D341Med (cell line): Measurements from ENCODE around the gene DERL3.

Experiments
- DNase-seq: peaks from one replicate; pipeline ENCODE4 v3.0.0; 2012; ENCODE audit warnings: low spot score

Gene DERL3

DNA sequence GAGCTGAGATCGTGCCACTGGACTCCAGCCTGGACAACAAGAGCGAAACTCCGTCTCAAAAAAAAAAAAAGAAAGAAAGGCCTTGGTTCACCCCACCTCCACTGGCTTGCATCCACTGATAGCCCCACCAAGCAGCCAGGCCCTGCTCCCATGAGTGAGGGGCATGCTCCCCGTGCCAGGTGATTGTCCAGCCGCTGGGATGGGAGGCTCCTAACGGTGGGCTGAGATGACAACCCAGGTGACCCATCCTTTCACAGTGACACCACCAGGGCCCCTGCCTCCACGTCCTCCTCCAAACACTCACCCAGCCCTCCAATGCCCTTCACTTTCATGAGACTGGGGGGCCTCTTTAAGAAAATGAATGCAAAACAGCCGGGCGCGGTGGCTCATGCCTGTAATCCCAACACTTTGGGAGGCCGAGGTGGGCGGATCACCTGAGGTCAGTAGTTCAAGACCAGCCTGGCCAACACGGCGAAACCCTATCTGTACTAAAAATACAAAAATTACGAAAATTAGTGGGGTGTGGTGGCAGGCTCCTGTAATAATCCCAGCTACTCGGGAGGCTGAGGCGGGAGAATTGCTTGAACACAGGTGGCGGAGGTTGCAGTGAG is 8.6 kb upstream of the DERL3 start:
- DNase-seq: no peak

DNA sequence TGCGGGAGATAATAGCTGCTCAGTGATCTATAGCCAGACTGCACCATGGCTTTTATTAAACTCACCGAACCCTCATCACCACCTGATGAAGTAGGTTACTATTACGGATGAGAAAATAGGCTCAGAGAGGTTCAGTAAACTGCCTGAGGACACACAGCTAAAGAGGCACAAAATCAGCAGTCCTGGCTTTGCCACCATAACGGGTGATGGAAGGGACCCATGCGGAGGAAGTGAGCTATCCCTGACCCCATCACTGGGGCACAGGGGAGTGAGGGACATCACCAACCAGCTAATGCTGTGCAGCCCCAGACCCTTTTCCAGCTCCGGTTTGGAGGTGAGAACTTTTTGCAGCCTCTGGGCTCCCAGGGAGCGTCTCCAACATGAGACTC is 7.3 kb upstream of the DERL3 start:
- DNase-seq: no peak

DNA sequence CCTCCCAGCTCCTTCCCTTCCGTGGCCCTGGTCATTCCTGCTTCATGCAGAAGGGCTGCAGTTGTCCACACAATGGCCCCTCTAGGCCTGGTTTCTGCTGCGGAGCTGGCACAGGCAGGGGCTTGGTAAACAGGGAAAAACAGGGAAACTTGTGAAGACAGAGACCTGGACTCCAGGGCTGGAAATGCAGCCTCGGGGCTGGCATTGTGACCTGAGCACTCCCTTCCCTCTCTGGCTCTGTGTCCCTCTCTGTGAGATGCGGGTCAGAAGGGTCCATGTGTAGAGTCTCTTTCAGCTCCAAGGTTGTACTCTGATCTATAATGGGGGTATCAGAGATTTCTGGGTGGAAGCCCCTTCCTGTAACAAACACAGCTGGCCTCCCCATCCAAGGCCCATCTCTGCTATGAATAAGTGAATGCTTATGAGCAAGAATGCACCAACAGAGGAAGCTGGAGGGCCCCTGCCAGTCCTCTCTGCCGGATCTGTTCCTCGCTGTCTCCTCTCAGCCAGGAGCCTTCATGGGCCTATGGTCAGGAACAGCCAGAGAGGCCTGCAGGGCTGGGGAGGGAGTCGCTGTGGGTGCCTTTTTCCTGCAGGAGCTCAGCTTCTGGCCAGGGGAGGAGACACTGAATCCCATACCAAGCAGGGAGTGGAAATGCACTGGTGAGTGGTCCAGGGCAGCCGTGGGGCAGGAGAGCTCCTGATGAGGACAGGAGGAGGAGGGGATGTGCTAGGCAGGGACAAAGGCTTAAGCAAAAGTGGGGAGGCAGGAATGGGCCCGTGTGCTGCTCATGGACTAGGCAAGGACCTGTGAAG is 6.7 kb upstream of the DERL3 start:
- no peak for DNase-seq

DNA sequence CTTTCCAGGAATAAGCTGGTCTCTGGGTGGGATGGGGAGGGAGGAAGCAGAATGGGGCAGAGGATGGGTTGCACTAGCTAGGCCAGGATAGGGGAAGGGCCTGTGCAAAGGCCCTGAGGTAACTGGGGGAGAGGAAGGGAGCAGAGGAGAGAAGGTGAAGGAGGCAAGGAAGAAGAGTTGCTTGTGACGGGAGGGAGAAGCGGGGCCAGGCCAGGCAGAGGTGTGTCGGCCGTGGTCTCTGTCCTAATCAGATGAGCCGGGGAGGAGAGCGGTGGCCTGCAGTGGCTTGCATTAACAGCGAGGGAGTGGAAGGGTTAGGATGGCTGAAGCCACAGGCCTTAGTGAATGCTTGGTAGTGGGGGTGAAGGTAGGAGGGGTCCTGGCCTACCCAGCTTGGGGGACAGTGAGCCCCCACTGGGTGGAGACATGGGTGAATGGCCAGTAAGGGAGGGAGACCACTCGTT is 6.0 kb upstream of the DERL3 start:
- DNase-seq: no peak

DNA sequence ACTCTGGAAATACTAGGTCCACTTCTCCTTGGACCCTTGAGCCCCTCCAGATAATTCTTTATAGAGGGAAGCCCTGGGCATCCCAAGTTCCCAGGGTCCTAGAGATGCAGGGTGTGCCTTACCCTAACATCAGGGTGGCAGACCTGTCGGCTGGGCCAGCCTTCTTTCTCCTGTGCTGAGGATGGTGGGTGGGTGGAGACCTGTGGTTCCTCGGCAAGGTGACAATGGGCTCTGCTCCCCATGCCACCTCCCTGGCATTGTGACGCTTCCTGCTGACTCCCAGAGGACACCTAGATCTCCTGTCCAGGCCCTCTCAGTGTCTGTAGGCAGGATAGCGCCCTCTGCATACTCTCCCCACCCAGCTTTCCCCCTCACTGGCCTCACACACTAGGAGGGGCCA is 3.8 kb upstream of the DERL3 start:
- no peak for DNase-seq

DNA sequence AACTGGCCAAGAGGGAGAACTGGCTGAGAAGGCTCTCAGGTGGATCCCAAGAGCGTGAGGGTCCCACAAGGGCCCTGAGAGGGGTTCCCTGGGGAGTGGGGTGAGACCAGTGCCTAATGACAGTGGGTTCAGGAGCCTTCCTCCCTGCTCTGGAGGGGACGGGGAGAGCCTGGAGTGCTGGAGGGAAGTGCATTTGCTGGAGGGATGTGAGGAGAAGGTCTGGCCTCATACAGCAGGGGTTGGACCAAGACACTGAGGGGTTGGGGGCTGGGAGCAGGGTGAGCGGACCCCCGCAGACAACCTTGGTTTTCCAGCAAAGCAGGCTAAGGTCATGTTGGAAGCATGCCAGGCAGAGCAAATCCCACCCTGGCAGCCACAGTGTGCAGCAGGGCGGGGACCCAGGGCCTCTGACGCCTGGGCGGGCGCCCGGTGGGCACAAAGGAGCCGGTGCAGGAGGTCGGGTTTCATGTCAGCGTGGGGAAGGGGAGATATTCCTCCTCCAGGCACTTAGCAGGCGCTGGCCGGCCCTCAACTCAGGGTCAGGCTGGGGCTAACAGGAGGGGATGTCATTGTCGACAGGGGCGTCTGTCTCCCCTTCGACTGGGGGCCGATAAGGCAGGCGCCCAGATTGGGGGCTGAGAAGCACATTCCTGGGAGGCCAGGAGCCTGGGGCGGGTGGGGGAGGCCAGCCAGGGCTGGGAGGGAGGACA is 3.1 kb upstream of the DERL3 start:
- DNase-seq: no peak

DNA sequence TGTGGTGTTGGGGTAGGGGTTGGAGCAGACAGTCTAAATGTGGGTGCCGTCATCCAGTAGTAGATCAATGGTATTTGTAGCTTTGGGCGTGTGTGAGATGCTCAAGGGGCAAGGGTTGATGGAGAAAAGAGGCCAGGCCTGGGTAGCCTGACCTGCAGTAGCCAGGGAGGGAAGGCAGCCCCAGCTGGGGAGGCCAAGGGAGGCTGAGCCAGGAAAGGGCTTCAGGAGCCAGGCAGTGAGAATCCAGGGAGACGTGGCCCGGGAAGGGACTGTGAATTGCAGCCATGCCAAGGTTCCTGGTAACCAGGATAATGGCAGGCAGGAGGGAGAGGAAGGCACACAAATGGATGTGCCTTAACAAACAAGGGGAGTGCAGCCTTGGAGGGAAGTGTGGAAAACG is 2.5 kb upstream of the DERL3 start:
- DNase-seq: no peak

DNA sequence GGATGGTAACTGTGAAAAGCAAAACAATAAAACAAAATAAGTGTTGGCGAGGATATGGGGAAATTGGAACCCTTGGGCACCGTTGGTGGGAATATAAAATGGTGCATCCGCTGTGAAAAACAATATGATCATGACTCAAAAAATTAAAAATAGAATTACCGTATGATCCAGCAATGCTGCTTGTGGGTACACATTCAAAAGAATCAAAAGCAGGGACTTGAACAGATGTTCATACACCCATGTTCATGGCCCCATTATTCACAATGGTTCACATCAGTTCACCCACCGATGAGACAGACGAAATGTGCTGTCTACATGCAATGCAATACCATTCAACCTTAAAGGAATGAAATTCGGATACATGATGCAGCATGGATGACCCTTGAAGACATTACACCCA is 1.2 kb upstream of the DERL3 start:
- DNase-seq: no peak

DNA sequence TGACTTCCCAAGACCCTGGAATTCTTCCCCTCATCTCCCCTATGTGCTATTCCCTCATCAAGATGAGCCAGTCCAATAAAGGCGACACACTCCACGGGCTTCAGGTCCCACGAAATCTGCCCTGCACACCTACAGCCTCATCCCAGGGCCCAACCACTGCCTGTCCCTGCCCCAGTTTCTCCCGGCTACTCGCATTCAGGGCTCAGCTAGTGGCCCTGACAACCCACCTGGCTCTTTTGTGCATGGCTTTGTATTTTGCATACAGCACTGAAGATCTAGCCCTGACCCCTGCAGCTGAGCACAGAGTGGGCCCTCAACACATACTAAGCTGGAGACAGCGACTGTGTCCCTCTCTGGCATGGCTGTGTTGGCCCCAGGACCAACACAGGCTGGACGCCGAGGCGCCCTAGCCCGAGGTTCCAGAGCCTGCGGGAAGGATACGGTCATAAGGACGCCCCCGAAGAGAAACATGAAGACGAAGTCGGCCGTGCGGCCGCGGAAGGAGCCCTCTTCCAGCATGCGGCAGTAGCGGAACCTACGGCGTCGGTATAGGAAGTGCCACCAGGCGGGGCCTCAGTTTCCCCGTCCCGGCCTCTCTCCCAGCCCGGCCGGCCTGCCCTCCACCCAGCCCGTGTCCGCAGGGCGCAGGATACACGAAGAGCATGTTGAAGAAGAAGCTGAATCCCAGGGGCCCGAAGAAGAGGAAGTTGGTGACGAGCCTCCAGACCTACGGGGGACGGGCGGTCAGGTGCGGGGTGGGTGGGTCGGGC is 710 bp downstream of the DERL3 start:
- DNase-seq: no peak

DNA sequence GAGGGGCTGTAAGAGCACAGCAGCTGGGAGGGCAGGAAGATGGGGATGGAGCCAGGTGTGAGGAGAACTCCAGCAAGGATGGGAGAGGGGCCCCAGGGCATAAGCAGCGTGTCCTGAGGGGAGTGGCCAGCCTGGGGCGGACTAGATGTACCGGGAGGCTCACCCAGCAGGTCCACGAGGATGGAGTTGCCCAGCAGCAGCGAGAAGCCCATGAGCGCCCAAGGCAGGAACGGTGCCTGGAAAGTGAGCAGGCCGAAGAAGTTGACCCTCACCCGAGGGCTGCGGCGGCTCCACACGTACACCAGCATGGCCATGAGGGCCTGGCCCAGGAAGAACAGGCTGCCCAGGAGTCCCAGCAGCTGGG is 1.3 kb downstream of the DERL3 start:
- DNase-seq: no peak

DNA sequence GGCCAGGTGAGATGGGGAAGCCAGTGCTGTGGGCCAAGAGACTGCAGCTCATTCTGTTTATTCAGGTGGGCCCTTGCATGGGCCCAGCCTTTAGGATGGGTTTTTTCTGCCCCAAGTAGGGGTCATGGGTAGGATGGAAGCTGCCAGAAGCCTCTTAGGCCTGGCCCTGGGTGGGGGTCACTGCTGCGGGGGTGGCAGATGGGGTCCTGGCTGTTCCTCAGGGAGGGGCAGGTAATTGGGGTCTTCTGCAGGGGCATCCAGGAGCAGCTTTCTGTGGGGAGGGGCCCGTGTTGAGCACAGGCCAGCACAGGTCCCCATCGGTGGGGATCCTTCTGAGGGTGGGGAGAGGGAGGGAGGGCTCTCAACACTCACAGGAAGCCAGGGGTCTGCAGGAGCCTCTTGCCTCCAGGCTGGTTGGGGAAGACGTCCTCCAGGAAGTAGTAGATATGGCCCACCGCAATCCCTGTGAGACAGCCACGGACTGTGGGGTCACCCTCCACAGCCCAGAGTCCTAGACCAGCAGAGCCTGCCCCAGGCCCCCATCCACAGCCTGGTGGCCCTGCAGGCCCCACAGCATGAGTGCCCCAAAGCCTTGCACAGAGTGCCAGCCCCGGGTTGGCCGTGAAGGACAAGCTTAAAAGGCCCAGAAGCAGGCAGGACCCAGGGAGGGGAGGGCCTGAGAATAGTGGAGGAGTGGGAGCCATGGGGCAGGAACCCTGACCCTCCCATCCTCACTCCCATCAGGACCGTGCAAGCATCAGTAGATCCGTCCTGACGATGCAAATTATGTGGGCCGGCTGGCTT is 1.9 kb downstream of the DERL3 start:
- DNase-seq: no peak

DNA sequence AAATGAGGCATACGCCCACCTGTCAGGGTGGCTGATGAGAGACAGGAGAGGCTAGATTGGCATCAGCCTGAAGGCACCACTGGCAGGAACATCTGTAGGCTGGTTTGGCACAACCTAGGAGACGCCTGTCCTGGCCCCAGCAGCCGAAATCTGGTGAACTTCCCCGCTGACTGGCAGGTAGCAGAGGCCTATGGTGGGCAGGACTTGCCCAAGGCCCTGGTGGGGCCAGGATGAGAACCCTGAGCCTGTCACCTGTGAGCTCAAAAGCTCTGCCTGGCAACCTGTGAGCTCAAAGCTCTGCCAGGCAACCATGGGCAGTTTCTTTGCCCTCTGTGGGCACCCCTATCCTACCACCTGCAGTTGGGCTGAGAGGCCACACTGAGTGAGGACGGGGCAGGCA is 2.5 kb downstream of the DERL3 start:
- peak; percentile 20 for DNase-seq

DNA sequence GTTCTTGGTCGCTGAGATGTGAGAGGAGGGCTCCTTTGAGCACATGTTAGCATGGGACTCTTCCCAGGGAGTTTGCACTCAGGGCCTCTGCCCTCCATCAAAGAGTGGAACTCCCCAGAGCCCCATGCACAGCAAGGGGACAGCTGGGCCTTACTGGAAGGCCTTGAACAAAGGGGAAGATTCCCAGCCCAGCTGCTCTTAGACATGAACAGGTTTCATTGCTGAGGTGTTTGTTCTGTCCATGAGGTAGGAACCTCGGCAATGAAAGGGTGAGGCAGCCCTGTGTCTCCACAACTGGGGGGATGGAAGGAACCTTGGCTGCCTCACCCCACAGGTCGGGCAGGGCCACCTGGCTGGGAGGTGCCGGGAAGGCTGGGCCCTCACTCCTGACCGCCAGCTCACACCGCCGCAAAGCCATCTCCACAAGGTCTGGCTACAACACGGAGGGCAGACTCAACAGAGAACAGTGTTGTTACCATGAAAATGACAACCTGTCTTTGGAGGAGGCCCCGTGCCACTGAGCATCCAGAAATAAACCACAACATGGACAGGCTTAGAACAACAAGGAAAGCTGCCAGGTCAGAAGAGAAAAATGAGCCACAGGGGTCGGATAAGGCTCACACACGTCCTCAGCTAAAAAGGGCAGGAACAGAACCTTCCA is 3.2 kb downstream of the DERL3 start:
- DNase-seq: peak; percentile 16

DNA sequence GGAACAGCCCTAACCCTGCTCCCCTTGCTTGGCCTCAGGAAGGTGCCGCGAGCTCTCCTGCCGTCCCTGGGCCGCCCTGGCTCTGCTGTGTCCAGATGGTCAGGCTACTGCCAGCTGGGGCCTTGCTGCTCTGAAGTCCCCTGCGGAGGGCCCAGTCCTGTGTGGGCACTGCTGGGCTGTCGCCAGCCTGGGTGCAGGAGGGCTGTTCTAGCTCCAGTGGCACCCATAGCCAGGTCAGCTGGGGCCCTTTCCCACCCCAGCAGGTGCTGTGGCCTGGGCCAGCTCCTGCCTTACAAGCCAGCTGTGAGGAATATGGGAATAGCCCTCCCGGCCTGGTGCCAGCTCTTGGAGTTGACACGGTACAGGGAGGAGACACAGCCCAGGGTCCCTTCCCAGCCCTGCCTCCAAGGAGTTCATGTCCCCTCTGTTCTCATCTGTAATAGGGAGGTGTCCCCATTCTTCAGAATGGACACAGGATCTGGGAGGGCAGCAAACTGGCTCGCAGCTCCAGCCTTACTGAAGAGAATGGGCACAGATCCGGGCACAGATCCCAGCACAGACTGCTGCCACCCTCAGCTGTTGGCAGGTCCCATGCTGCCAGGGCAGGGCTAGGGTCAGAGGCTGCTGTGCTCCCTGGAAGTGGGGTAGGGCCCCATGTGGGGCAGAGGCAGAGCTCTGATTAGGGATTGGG is 3.9 kb downstream of the DERL3 start:
- peak; percentile 13 for DNase-seq

DNA sequence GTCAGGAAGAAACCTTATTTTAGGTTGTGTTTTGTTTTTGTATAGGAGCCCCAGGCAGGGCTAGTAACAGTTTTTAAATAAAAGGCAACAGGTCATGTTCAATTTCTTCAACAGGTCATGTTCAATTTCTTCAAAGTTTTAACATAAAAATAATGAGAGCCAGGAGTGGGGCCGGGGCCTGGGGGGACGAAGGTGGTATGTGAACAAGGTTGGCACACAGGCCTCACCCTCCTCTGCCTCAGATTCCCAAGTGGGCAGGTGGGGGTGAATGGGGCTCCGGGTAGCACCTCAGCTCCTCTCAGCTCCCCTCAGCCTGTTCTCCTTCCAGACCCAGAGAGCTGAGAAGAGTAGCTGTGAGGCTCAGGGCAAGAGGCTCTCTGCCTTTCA is 4.4 kb downstream of the DERL3 start:
- no peak for DNase-seq

DNA sequence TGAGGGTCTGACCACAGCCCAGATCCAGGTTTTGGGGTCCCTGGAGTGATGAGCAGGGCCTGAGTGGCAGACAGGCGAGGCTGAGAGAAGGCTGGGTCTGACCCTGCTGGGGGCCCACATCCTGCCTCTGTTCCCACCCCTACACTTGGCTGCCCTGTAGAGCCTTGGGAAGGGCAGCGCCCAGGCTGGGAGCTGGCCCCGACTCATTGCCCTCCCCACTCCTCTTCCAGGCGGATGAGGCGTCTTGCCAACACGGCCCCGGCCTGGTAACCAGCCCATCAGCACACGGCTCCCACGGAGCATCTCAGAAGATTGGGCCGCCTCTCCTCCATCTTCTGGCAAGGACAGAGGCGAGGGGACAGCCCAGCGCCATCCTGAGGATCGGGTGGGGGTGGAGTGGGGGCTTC is 4.9 kb downstream of the DERL3 start:
- DNase-seq: peak; percentile 20

DNA sequence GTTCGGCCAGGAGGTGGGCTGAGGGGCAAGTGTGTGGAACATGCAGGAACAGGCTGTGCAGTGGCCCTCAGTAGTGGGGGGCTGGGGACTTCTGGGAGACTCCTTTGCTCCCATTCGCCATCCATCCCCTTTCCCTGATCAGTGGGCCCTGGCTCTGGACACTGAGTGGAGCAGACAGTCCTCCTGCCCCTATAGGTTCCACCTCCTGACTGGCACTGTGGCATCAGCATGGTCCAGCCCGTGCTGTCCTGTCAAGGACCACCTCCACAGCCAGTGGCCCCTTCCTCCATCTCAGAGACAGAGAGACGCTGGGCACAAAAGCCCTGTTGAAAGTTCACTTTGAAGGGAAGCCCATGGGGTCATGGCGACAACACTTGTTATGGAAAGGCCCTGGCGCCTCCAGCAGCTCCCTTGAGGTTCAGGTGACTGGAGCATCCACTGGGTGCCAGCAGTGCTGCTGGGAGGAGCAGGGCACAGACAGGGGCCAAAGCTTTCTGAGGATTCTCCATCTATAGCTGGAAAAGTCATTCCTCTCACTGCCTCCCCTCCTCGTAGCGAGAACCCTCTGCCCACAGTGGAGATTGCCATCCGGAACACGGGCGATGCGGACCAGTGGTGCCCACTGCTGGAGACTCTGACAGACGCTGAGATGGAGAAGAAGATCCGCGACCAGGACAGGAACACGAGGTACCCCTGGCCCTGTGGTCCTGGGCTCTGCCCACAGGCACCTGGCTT is 5.6 kb downstream of the DERL3 start:
- no peak for DNase-seq

DNA sequence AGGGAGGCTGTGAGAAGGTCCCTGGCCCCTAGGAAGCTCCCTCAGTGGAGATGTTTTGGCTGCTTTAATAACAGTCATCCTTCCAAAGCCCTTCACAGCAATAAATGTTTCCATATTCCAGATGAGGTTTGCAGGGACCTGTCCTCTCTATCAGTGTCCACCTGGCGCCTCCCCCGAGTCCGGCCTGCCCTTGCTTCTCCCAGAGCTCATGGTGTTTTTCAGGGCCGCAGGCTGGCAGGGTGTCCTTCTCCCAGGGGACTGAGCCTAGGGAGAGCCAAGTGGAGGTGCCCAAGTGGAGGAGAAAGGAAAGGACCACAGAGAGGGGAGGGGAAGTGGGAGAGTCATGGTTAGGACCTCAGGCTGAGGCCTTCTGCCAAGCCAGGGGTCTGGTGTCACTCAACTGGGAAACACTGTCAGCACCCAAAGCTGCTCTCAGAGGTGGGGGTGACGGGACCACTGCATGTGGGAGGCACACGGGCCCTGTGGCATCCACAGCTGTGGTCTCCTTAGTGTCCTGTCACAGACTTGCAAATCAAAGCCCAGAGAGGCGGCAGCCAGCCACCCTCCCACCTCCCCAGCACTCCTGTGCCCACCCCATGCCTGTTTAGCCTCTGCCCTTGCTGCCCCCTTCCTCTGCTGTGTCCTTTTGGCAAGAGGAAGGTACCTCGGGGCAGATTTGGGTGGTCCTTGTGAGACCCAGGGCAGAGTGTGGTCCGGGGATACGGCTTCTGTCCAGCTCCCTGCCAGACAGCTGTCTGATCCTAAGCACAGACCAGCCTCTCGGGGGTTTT is 6.4 kb downstream of the DERL3 start:
- no peak for DNase-seq

DNA sequence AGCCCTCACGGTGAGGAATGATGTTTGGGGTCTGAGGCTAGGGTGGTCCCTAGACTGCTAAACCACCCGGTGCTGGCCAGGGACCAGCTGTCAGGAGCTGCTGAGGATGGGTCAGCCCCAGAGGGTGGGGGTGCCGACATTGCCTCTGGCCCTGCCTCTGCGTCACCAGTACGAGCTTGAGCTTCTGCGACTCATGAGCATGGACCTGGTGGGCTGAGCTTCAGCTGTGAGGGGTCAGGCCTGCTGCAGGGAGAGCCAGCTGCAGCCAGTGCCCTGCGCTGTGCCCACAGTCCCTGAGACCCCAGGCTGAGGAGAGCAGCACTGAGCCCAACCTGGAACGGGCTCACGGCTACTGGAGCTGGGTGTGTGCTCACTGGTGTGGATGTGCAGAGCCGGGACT is 7.0 kb downstream of the DERL3 start:
- DNase-seq: no peak
